SU-DHL-6 (cell line): Measurements from ENCODE around the gene HSPA9.
A peak's percentile ranks its signal among the peaks of the same experiment; 100 is the strongest.

Experiments
- H2AFZ ChIP-seq: fragments of 200-600 bp; sonication (generic); 2 replicates; pipeline ENCODE4 v1.6.1; 2014; ENCODE audit warnings: low read depth, mild to moderate bottlenecking, moderate library complexity, mixed read lengths, antibody characterized with exemption, low read length; ENCODE audit not compliant: severe bottlenecking
- H3F3A ChIP-seq: fragments of 200-600 bp; shearing (Covaris generic); 2 replicates; pipeline ENCODE4 v1.6.0; 2016; ENCODE audit warnings: antibody characterized with exemption, mild to moderate bottlenecking; ENCODE audit not compliant: insufficient read depth
- H3K27ac ChIP-seq: fragments of 200-600 bp; sonication (generic); 2 replicates; pipeline ENCODE4 v1.5.1; 2016; ENCODE audit warnings: low read depth, mild to moderate bottlenecking, low read length, moderate library complexity, mixed read lengths
- H3K27me3 ChIP-seq: fragments of 200-600 bp; sonication (generic), shearing (Covaris generic); 2 replicates; pipeline ENCODE4 v1.6.0; 2014; ENCODE audit warnings: mild to moderate bottlenecking, low read length
- H3K36me3 ChIP-seq: fragments of 200-600 bp; sonication (generic); 2 replicates; pipeline ENCODE4 v1.6.1; 2014; ENCODE audit warnings: mild to moderate bottlenecking, low read length, mixed read lengths
- H3K4me2 ChIP-seq: fragments of 300-600, 200-600 bp; shearing (Covaris generic), sonication (generic); 2 replicates; pipeline ENCODE4 v1.6.0; 2014; ENCODE audit warnings: low read length, low read depth, mild to moderate bottlenecking; ENCODE audit not compliant: poor library complexity, severe bottlenecking
- H3K4me3 ChIP-seq: fragments of 200-600 bp; sonication (generic); 2 replicates; pipeline ENCODE4 v1.5.1; 2014; ENCODE audit warnings: antibody characterized with exemption, low read length, mild to moderate bottlenecking, mixed read lengths; ENCODE audit not compliant: insufficient read depth, poor library complexity, severe bottlenecking
- H3K79me2 ChIP-seq: fragments of 200-600 bp; sonication (generic); 2 replicates; pipeline ENCODE4 v1.6.1; 2014; ENCODE audit warnings: mild to moderate bottlenecking, low read length, moderate library complexity; ENCODE audit not compliant: insufficient read depth
- H3K9ac ChIP-seq: fragments of 200-600 bp; sonication (generic); 2 replicates; pipeline ENCODE4 v1.7.0; 2014; ENCODE audit warnings: mild to moderate bottlenecking, low read length
- H3K9me2 ChIP-seq: fragments of 200-600 bp; sonication (generic); replicated peaks from 2 replicates; pipeline ENCODE4 v1.6.1; 2014; ENCODE audit warnings: low read length; ENCODE audit not compliant: insufficient read depth
- H3K9me3 ChIP-seq: fragments of 200-600 bp; sonication (generic); 2 replicates; pipeline ENCODE4 v1.6.1; 2014; ENCODE audit warnings: low read length, mixed read lengths; ENCODE audit not compliant: insufficient read depth
- H4K20me1 ChIP-seq: fragments of 200-600 bp; sonication (generic); 2 replicates; pipeline ENCODE4 v1.6.1; 2014; ENCODE audit warnings: low read depth, mild to moderate bottlenecking, antibody characterized with exemption, low read length, moderate library complexity, mixed read lengths
- EZH2phosphoT487 ChIP-seq: fragments of 200-600 bp; sonication (generic), shearing (Covaris generic); conservative IDR thresholded peaks from 2 replicates; pipeline ENCODE4 v1.6.1; 2018; ENCODE audit warnings: mild to moderate bottlenecking, antibody characterized with exemption, low read length, moderate library complexity, mixed read lengths
- TF ChIP-seq, protein P1 (sequence below): fragments of 200-600 bp; sonication (generic); IDR thresholded peaks from one replicate; pipeline ENCODE4 v1.5.1; 2017; ENCODE audit warnings: antibody characterized with exemption, mild to moderate bottlenecking, low read length, moderate library complexity; ENCODE audit not compliant: insufficient read depth, poor library complexity, severe bottlenecking

The HSPA9 gene

DNA sequence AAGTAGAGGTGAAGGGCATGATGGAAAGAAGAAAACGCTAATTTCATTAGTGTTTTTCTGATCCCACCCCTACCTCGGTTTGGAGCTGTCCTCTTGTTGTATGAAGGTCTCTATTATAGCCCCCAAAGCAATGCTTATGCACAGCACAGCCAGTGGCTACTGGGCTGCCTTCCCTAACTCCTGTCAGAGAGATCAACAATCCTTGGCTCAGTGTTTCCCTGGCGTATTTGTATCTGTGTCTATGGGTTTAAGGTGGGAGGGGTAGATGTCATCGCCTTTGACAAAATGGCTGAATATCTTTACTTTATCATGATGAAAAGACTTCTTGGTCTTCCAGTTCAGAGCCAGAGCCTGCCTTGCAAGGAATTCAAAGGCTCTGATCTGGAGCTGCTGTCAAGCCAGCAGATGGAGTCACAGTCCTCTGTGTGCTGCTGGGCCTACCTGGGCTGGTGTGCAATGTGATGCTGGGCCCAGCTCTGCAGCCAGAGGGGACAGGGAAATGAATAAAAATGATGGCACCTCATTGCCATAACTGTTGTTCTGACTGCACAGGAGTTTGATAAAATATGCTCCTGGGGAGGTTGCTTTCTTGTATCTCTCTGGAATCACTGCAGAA lies 20.1 kb upstream of the HSPA9 start:
- Histone ChIP-seq H3K9me3 (no peaks in the 10 kb centered on the region), H3F3A (no peaks in the 10 kb centered on the region), H3K79me2 (no peaks in the 10 kb centered on the region), H3K27ac (no peak overlapping the region), H3K9me2 (no peaks in the 10 kb centered on the region), H3K4me3 (no peak overlapping the region), H4K20me1 (no peaks in the 10 kb centered on the region), H3K9ac (no peak overlapping the region), H3K36me3 (no peaks in the 10 kb centered on the region), H3K4me2 (no peak overlapping the region), H2AFZ (no peak overlapping the region), H3K27me3 (no peaks in the 10 kb centered on the region)
- no peak for TF ChIP-seq EZH2phosphoT487

DNA sequence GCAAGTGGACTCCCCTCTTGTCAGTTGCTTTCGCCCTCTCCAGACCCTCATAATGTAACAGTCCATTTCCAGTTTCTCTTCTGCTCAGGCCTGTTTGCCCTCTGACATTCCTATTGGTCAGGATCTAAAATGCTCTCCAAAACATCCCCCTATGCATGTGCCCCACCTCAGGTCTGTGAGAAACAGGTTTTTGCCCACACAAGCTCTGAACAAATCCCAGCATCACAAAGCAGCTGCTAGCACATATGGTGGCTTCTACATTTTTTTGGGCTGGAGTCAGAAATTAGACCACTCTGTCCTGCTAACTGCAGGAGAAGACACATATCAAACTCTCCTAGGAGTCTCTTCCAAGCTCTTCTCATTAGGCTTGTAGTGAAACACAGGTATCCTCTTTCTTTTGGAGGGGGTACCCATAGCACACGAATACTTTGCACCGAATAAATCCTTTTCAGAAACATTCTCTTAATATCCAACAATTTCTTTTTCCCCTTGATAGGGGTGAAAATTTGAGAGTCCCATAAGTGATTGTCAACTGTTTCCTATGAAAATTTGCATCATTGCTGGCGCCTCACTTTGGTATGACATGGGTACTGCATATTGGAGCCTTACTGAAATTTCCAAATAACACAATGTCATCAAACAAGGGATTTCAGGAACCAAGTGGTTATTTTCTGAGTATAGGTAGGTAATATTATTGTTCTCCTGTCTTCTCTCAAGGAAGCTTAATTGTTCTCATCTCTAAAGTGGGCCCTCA lies 19.3 kb upstream of the HSPA9 start:
- H3K9me2 ChIP-seq, result no peaks in the 10 kb centered on the region
- no peaks in the 10 kb centered on the region for H3K9me3 ChIP-seq
- H3K4me2 ChIP-seq, result no peak overlapping the region
- H4K20me1 ChIP-seq, result no peaks in the 10 kb centered on the region
- H3K27ac ChIP-seq, result no peak overlapping the region
- no peaks in the 10 kb centered on the region for H3K36me3 ChIP-seq
- H2AFZ ChIP-seq, result no peak overlapping the region
- H3K4me3 ChIP-seq, result no peak overlapping the region
- no peak for TF ChIP-seq EZH2phosphoT487
- TF ChIP-seq, protein P1, sequence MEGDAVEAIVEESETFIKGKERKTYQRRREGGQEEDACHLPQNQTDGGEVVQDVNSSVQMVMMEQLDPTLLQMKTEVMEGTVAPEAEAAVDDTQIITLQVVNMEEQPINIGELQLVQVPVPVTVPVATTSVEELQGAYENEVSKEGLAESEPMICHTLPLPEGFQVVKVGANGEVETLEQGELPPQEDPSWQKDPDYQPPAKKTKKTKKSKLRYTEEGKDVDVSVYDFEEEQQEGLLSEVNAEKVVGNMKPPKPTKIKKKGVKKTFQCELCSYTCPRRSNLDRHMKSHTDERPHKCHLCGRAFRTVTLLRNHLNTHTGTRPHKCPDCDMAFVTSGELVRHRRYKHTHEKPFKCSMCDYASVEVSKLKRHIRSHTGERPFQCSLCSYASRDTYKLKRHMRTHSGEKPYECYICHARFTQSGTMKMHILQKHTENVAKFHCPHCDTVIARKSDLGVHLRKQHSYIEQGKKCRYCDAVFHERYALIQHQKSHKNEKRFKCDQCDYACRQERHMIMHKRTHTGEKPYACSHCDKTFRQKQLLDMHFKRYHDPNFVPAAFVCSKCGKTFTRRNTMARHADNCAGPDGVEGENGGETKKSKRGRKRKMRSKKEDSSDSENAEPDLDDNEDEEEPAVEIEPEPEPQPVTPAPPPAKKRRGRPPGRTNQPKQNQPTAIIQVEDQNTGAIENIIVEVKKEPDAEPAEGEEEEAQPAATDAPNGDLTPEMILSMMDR, result peak; percentile 19
- no peaks in the 10 kb centered on the region for H3K27me3 ChIP-seq
- no peak overlapping the region for H3K9ac ChIP-seq
- H3F3A ChIP-seq, result no peaks in the 10 kb centered on the region
- H3K79me2 ChIP-seq, result no peaks in the 10 kb centered on the region

DNA sequence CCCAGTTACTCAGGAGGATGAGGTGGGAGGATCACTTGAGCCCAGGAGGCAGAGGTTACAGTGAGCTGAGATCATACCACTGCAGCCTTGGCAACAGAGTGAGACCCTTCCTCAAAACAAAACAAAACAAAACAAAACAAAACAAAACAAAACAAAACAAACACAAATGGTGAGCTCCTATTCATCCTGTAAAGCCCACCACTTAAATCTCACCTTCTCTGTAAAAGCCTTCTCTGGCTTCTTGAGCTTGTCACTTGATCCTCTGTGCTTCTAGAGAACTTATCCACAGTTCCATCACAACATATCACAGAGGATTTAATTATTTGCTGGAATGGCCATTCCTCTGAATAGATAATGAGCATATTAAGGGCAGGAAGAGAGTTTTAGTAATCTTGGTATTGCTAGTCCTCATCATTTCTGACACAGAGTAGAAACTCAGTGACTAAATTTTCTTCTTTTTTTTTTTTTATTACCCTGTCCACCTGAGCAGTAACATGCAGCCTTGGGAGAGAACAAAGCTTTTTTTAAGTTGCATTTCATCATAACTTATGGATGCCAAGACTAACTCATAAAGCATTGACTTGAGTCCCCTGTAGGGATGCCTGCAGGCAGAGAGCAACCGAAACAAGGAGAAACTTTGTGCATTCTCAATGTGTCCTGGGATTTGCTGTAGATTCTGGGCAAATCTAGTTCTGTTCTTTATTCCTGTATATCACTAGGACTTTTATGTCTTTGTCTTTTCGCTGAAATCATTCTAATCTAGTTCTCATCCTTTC lies 13.0 kb upstream of the HSPA9 start:
- H3K4me2 ChIP-seq, result no peak overlapping the region
- H3K27ac ChIP-seq, result no peak overlapping the region
- H2AFZ ChIP-seq, result no peak overlapping the region
- no peak for TF ChIP-seq EZH2phosphoT487
- TF ChIP-seq, protein P1, result no peak
- no peaks in the 10 kb centered on the region for H3K9me3 ChIP-seq
- no peaks in the 10 kb centered on the region for H4K20me1 ChIP-seq
- H3F3A ChIP-seq, result no peaks in the 10 kb centered on the region
- no peaks in the 10 kb centered on the region for H3K36me3 ChIP-seq
- H3K79me2 ChIP-seq, result no peaks in the 10 kb centered on the region
- no peak overlapping the region for H3K9ac ChIP-seq
- no peak overlapping the region for H3K4me3 ChIP-seq
- no peaks in the 10 kb centered on the region for H3K9me2 ChIP-seq
- no peaks in the 10 kb centered on the region for H3K27me3 ChIP-seq
